Stimulated activated CD8-positive, alpha-beta memory T cell treated with anti-CD3 and anti-CD28 coated beads, Interleukin-7, amount 100 ng/mL, for 1 hour (primary cell): ENCODE results near the gene PLXNA2.

Experiments
- DNase-seq, 2 donors: peaks; one replicate each; pipeline ENCODE4 v3.0.0-alpha.2; 2020; ENCODE audit warnings: low read depth in 2 of 2

Gene PLXNA2

GRCh38 chr1:208115924-208116640 is 128.1 kb downstream of the PLXNA2 start:
- no peak for DNase-seq

- DNase-seq: no peak
Observed at GRCh38 chr1:208113011-208113410, 131.2 kb downstream of the PLXNA2 start.

- no peak for DNase-seq
Observed at GRCh38 chr1:208112401-208112800, 131.8 kb downstream of the PLXNA2 start.

GRCh38 chr1:208111646-208112190 is 132.5 kb downstream of the PLXNA2 start:
- DNase-seq: no peak

- DNase-seq: no peak
Observed at GRCh38 chr1:208110296-208110695, 133.9 kb downstream of the PLXNA2 start.

- DNase-seq: no peak
Observed at GRCh38 chr1:208108646-208109330, 135.4 kb downstream of the PLXNA2 start.

GRCh38 chr1:208108213-208108608 is 136.0 kb downstream of the PLXNA2 start:
- no peak for DNase-seq

- no peak for DNase-seq
Observed at GRCh38 chr1:208107425-208108212, 136.6 kb downstream of the PLXNA2 start.

GRCh38 chr1:208106218-208106617 is 138.0 kb downstream of the PLXNA2 start:
- DNase-seq: no peak

GRCh38 chr1:208105756-208106155 is 138.4 kb downstream of the PLXNA2 start:
- DNase-seq: no peak

GRCh38 chr1:208103597-208104513 is 140.3 kb downstream of the PLXNA2 start:
- DNase-seq: no peak

- no peak for DNase-seq
Observed at GRCh38 chr1:208101661-208102431, 142.3 kb downstream of the PLXNA2 start.

GRCh38 chr1:208100906-208101305 is 143.3 kb downstream of the PLXNA2 start:
- no peak for DNase-seq

GRCh38 chr1:208100106-208100505 is 144.1 kb downstream of the PLXNA2 start:
- DNase-seq: no peak

- no peak for DNase-seq
Observed at GRCh38 chr1:208098773-208099172, 145.4 kb downstream of the PLXNA2 start.

- peak in 1 of 2 donors; percentile 35 for DNase-seq
Observed at GRCh38 chr1:208093754-208094719, 150.1 kb downstream of the PLXNA2 start.

GRCh38 chr1:208093046-208093445 is 151.1 kb downstream of the PLXNA2 start:
- no peak for DNase-seq

- DNase-seq: no peak
Observed at GRCh38 chr1:208090388-208091301, 153.5 kb downstream of the PLXNA2 start.
